OCI-LY1 (cell line): ENCODE data around the gene PDE8A.

Experiments
- H2AFZ ChIP-seq: fragments of 200-600 bp; sonication (generic), shearing (Covaris generic); 2 replicates; pipeline ENCODE4 v1.6.0; 2014; ENCODE audit warnings: antibody characterized with exemption, mild to moderate bottlenecking, low read length
- H3F3A ChIP-seq: fragments of 200-600 bp; sonication (generic), shearing (Covaris generic); 2 replicates; pipeline ENCODE4 v1.6.0; 2014; ENCODE audit warnings: mild to moderate bottlenecking, antibody characterized with exemption, low read length, moderate library complexity; ENCODE audit not compliant: insufficient read depth
- H3K27ac ChIP-seq: fragments of 200-600 bp; sonication (generic); 2 replicates; pipeline ENCODE4 v1.5.1; 2014; ENCODE audit warnings: low read length, mixed run types, mild to moderate bottlenecking, low read depth; ENCODE audit not compliant: poor library complexity, severe bottlenecking
- H3K27me3 ChIP-seq: fragments of 200-600 bp; sonication (generic); 2 replicates; pipeline ENCODE4 v1.6.0; 2014; ENCODE audit warnings: antibody characterized with exemption, mild to moderate bottlenecking, low read length, moderate library complexity; ENCODE audit not compliant: insufficient read depth
- H3K36me3 ChIP-seq: fragments of 200-600 bp; sonication (generic); 2 replicates; pipeline ENCODE4 v1.6.1; 2014; ENCODE audit warnings: mild to moderate bottlenecking, antibody characterized with exemption, low read length, moderate library complexity, mixed read lengths; ENCODE audit not compliant: insufficient read depth
- H3K4me1 ChIP-seq: fragments of 200-600 bp; sonication (generic); 2 replicates; pipeline ENCODE4 v1.5.1; 2014; ENCODE audit warnings: mild to moderate bottlenecking, low read length, moderate library complexity; ENCODE audit not compliant: insufficient read depth, severe bottlenecking
- H3K4me2 ChIP-seq: fragments of 200-600 bp; sonication (generic), shearing (Covaris generic); 2 replicates; pipeline ENCODE4 v1.6.1; 2014; ENCODE audit warnings: low read length
- H3K4me3 ChIP-seq: fragments of 200-600 bp; sonication (generic); 2 replicates; pipeline ENCODE4 v1.5.1; 2014; ENCODE audit warnings: low read length, low read depth, mild to moderate bottlenecking, mixed read lengths; ENCODE audit not compliant: poor library complexity, severe bottlenecking
- H3K79me2 ChIP-seq: fragments of 200-600 bp; shearing (Covaris generic); 2 replicates; pipeline ENCODE4 v1.6.1; 2016; ENCODE audit warnings: mixed run types, low read length, mixed read lengths; ENCODE audit not compliant: insufficient read depth
- H3K9ac ChIP-seq: fragments of 200-600 bp; sonication (generic), shearing (Covaris generic); 2 replicates; pipeline ENCODE4 v1.6.1; 2014; ENCODE audit warnings: mild to moderate bottlenecking, low read length, mixed read lengths
- H3K9me2 ChIP-seq: fragments of 200-600 bp; sonication (generic), shearing (Covaris generic); 2 replicates; pipeline ENCODE4 v1.6.1; 2014; ENCODE audit warnings: low read depth, mild to moderate bottlenecking, low read length, mixed read lengths
- H3K9me3 ChIP-seq: fragments of 200-600 bp; shearing (Covaris generic); 2 replicates; pipeline ENCODE4 v1.6.1; 2014; ENCODE audit warnings: low read length, mixed read lengths
- H4K20me1 ChIP-seq: fragments of 200-600 bp; sonication (generic), shearing (Covaris generic); 2 replicates; pipeline ENCODE4 v1.6.0; 2016; ENCODE audit warnings: mild to moderate bottlenecking, low read length; ENCODE audit not compliant: insufficient read depth
- CTCF ChIP-seq: fragments of 200-600 bp; sonication (generic), shearing (Covaris generic); IDR thresholded peaks from 2 replicates; pipeline ENCODE4 v1.5.1; 2017; ENCODE audit warnings: mild to moderate bottlenecking, antibody characterized with exemption, low read length, moderate library complexity, mixed read lengths
- EZH2 ChIP-seq: fragments of 200-600 bp; sonication (generic), shearing (Covaris generic); IDR thresholded peaks from 2 replicates; pipeline ENCODE4 v1.8.0; 2017; ENCODE audit warnings: borderline replicate concordance, mixed run types, mild to moderate bottlenecking, antibody characterized with exemption, low read length, moderate library complexity, mixed read lengths

PDE8A gene

GRCh38 chr15:84953726-84954125 lies 27.9 kb upstream of the PDE8A start:
- Histone ChIP-seq H3K4me2 (no peak overlapping the region), H3K4me1 (no peaks in the 10 kb centered on the region), H3K27me3 (peaks cover 6% of the 10 kb centered on the region; the same call in 1 of the 2 replicates), H3K4me3 (no peak overlapping the region), H4K20me1 (no peaks in the 10 kb centered on the region), H3K9me3 (no peaks in the 10 kb centered on the region), H3K79me2 (no peaks in the 10 kb centered on the region), H3F3A (no peaks in the 10 kb centered on the region), H3K27ac (no peak overlapping the region), H3K9me2 (no peaks in the 10 kb centered on the region), H3K36me3 (no peaks in the 10 kb centered on the region), H2AFZ (no peak overlapping the region), H3K9ac (no peak overlapping the region)
- TF ChIP-seq CTCF, result no peak
- TF ChIP-seq EZH2, result no peak

- Histone ChIP-seq H2AFZ (no peak overlapping the region), H3K4me1 (no peaks in the 10 kb centered on the region), H3K79me2 (no peaks in the 10 kb centered on the region), H3K9me3 (no peaks in the 10 kb centered on the region), H3K36me3 (no peaks in the 10 kb centered on the region), H3K4me2 (no peak overlapping the region), H3K4me3 (no peak overlapping the region), H3K27me3 (peaks cover 6% of the 10 kb centered on the region; the same call in 1 of the 2 replicates), H3K9ac (no peak overlapping the region), H4K20me1 (no peaks in the 10 kb centered on the region), H3F3A (no peaks in the 10 kb centered on the region), H3K9me2 (no peaks in the 10 kb centered on the region), H3K27ac (no peak overlapping the region)
- TF ChIP-seq CTCF (peak; percentile 26; the same call in 1 of the 2 replicates), EZH2 (no peak)
Observed at GRCh38 chr15:84955089-84955848, 26.4 kb upstream of the PDE8A start.

GRCh38 chr15:84956199-84956598 lies 25.5 kb upstream of the PDE8A start:
- Histone ChIP-seq H3K4me2 (no peak overlapping the region), H3K79me2 (no peaks in the 10 kb centered on the region), H2AFZ (no peak overlapping the region), H3K9ac (no peak overlapping the region), H3K27me3 (peaks cover 6% of the 10 kb centered on the region; the same call in 1 of the 2 replicates), H3K4me1 (no peaks in the 10 kb centered on the region), H3K9me2 (no peaks in the 10 kb centered on the region), H3K27ac (no peak overlapping the region), H4K20me1 (no peaks in the 10 kb centered on the region), H3K4me3 (no peak overlapping the region), H3K36me3 (no peaks in the 10 kb centered on the region), H3F3A (no peaks in the 10 kb centered on the region), H3K9me3 (no peaks in the 10 kb centered on the region)
- TF ChIP-seq CTCF, result no peak
- no peak for TF ChIP-seq EZH2
